ENCODE data around the gene CDS2. TPM values are rescaled to one million over a fixed set of nuclear protein-coding genes. Genes with fewer than 3 reads are reported as not detected.

CDS2 gene
- total and polyA plus RNA-seq, 10 of the 15 experiments (the other 5 are each of a cell fraction or from before 2014, with no cell fraction given): 11.5 to 94.7 (median 23.1) TPM

GRCh38 chr20:5080384-5080877 is 46.4 kb upstream of the CDS2 start (continued):
- peak; percentile 91 for TF ChIP-seq RFX5 (IDR thresholded peaks at IDR 0.05; ENCODE audit: low read depth, low read length)
- TF ChIP-seq SPI1 (IDR thresholded peaks at IDR 0.05; ENCODE audit: borderline replicate concordance, insufficient read depth, low read depth, low read length): peak; percentile 72
- TF ChIP-seq ZNF274 (IDR thresholded peaks at IDR 0.05; ENCODE audit: insufficient read depth, insufficient read length): no peak
- TF ChIP-seq NFYA (IDR thresholded peaks at IDR 0.05; ENCODE audit: borderline replicate concordance, low read depth, low read length): no peak
- TF ChIP-seq PBX3 (IDR thresholded peaks at IDR 0.05; ENCODE audit: insufficient replicate concordance, low read depth, low read length): no peak
- TF ChIP-seq CREM (IDR thresholded peaks at IDR 0.05; ENCODE audit: low read depth): peak; percentile 51
- no peak for TF ChIP-seq POLR2AphosphoS5 (IDR thresholded peaks at IDR 0.05; ENCODE audit: low read length)
- TF ChIP-seq SUZ12 (IDR thresholded peaks at IDR 0.05; ENCODE audit: unreplicated experiment): no peak
- no peak for TF ChIP-seq JUND (IDR thresholded peaks at IDR 0.05; ENCODE audit: low read depth, low read length)
- TF ChIP-seq PRDM15 (CRISPR knock-in tag; IDR thresholded peaks at IDR 0.05): no peak
- no peak for TF ChIP-seq MXI1 (IDR thresholded peaks at IDR 0.05; ENCODE audit: low read depth, low read length)
- TF ChIP-seq WRNIP1 (IDR thresholded peaks at IDR 0.05; ENCODE audit: borderline replicate concordance, low read depth, low read length): no peak
- TF ChIP-seq ATF7 (IDR thresholded peaks at IDR 0.05; ENCODE audit: low read depth): peak; percentile 53; the same call in 1 of the 2 replicates
- TF ChIP-seq HDGF (IDR thresholded peaks at IDR 0.05): no peak
- no peak for TF ChIP-seq BMI1 (IDR thresholded peaks at IDR 0.05; ENCODE audit: borderline replicate concordance)
- no peak for TF ChIP-seq RUNX3 (IDR thresholded peaks at IDR 0.05; ENCODE audit: low read length)
- TF ChIP-seq RELA (IDR thresholded peaks at IDR 0.05; ENCODE audit: borderline replicate concordance, partially characterized antibody): no peak
- TF ChIP-seq ZBTB33 (IDR thresholded peaks at IDR 0.05): no peak
- TF ChIP-seq STAT1 (conservative IDR thresholded peaks at IDR 0.05): no peak
- no peak for TF ChIP-seq BRCA1 (IDR thresholded peaks at IDR 0.05; ENCODE audit: low read depth, low read length)
- TF ChIP-seq IKZF2 (IDR thresholded peaks at IDR 0.05): peak; percentile 68 to 75; a peak in 3 of 4 replicates
- no peak for TF ChIP-seq ZNF622 (IDR thresholded peaks at IDR 0.05)
- TF ChIP-seq PKNOX1 (IDR thresholded peaks at IDR 0.05): no peak; the same call in 1 of the 2 replicates
- no peak for TF ChIP-seq TCF3 (IDR thresholded peaks at IDR 0.05; ENCODE audit: borderline replicate concordance, insufficient read depth, low read depth, low read length)

Measured in GM12878 (cell line).